GM12878 (cell line): ENCODE measurements around the gene SMIM44. TPM values are rescaled to one million over a fixed set of nuclear protein-coding genes. Genes with fewer than 3 reads are reported as not detected.
A peak's percentile ranks its signal among the peaks of the same experiment; 100 is the strongest.

Source experiments
- ATF7 ChIP-seq: fragments of 450-650 bp; IDR thresholded peaks from 2 replicates; pipeline ENCODE4 v1.6.1; 2016; ENCODE audit warnings: low read depth, mild to moderate bottlenecking
- CBX3 ChIP-seq: fragments of 200-600 bp; sonication (generic); IDR thresholded peaks from 2 replicates; pipeline ENCODE4 v1.6.1; 2016; ENCODE audit warnings: low read depth, borderline replicate concordance
- E2F4 ChIP-seq: IDR thresholded peaks from 2 replicates; pipeline ENCODE4 v1.6.1; 2012; ENCODE audit warnings: low read depth, low read length, improper control_type of control experiment
- EGR1 ChIP-seq, 2 experiments: IDR thresholded peaks; 1 replicate in 1 of 2; 2 replicates in 1 of 2; pipeline ENCODE4 v1.6.1; 2011 to 2012; ENCODE audit warnings: low read depth in 2 of 2, low read length in 2 of 2, borderline replicate concordance in 1 of 2, mild to moderate bottlenecking in 1 of 2, moderate library complexity in 1 of 2
- EP300 ChIP-seq, 2 experiments: fragments of 150-350 bp in 1 of 2; IDR thresholded peaks; 2 replicates each; pipeline ENCODE4 v1.6.1; 2011 to 2012; ENCODE audit warnings: low read depth in 2 of 2, low read length in 2 of 2, borderline replicate concordance in 1 of 2, improper control_type of control experiment in 1 of 2, inconsistent platforms in 1 of 2; ENCODE audit not compliant: control insufficient read depth in 1 of 2
- ETV6 ChIP-seq, 2 experiments: fragments of 450-650 bp in 1 of 2; IDR thresholded peaks in 1 of 2; conservative IDR thresholded peaks in 1 of 2; 2 replicates each; pipeline ENCODE4 v1.6.1; 2014; ENCODE audit warnings: antibody characterized with exemption in 1 of 2, borderline replicate concordance in 1 of 2, low read depth in 1 of 2, mild to moderate bottlenecking in 1 of 2, moderate library complexity in 1 of 2
- FOS ChIP-seq: IDR thresholded peaks from 3 replicates; pipeline ENCODE4 v1.6.1; 2011; ENCODE audit warnings: borderline replicate concordance; ENCODE audit not compliant: insufficient read length; ENCODE audit errors: extremely low read depth
- FOXK2 ChIP-seq: fragments of 450-650 bp; IDR thresholded peaks from 2 replicates; pipeline ENCODE4 v1.6.1; 2017; ENCODE audit warnings: mild to moderate bottlenecking, moderate library complexity
- HCFC1 ChIP-seq: fragments of 150-350 bp; IDR thresholded peaks from 2 replicates; pipeline ENCODE4 v1.6.1; 2014; ENCODE audit warnings: low read length
- HSF1 ChIP-seq: fragments of 150-350 bp; IDR thresholded peaks from 2 replicates; pipeline ENCODE4 v1.6.1; 2014; ENCODE audit warnings: mild to moderate bottlenecking, low read depth, low read length
- IKZF2 ChIP-seq, 2 experiments: fragments of 450-650 bp; IDR thresholded peaks; 2 replicates each; pipeline ENCODE4 v1.6.1; 2017; ENCODE audit warnings: mild to moderate bottlenecking in 2 of 2, moderate library complexity in 2 of 2
- KLF5 ChIP-seq: fragments of 450-650 bp; IDR thresholded peaks from 2 replicates; pipeline ENCODE4 v1.6.1; 2014; ENCODE audit warnings: mild to moderate bottlenecking; ENCODE audit not compliant: partially characterized antibody
- MAX ChIP-seq: IDR thresholded peaks from 2 replicates; pipeline ENCODE4 v1.6.1; 2012; ENCODE audit warnings: low read depth, low read length, improper control_type of control experiment
- MEF2A ChIP-seq: IDR thresholded peaks from 2 replicates; pipeline ENCODE4 v1.6.1; 2011; ENCODE audit warnings: low read depth, mild to moderate bottlenecking, low read length, moderate library complexity; ENCODE audit not compliant: insufficient read depth
- MTA2 ChIP-seq: fragments of 450-650 bp; IDR thresholded peaks from 2 replicates; pipeline ENCODE4 v1.6.1; 2016; ENCODE audit warnings: low read depth, mild to moderate bottlenecking, moderate library complexity
- NFYA ChIP-seq: IDR thresholded peaks from 2 replicates; pipeline ENCODE4 v1.6.1; 2011; ENCODE audit warnings: low read depth, mild to moderate bottlenecking, low read length, improper control_type of control experiment, borderline replicate concordance
- NR2F1 ChIP-seq: fragments of 450-650 bp; conservative IDR thresholded peaks from 2 replicates; pipeline ENCODE4 v1.6.1; 2017; ENCODE audit warnings: mild to moderate bottlenecking
- NRF1 ChIP-seq: conservative IDR thresholded peaks from 2 replicates; pipeline ENCODE4 v1.6.1; 2011; ENCODE audit warnings: mild to moderate bottlenecking, low read depth, low read length, improper control_type of control experiment
- POU2F2 ChIP-seq: IDR thresholded peaks from 3 replicates; pipeline ENCODE4 v1.6.1; 2011; ENCODE audit warnings: low read depth, mild to moderate bottlenecking, low read length, borderline replicate concordance
- RCOR1 ChIP-seq: conservative IDR thresholded peaks from 2 replicates; pipeline ENCODE4 v1.6.1; 2012; ENCODE audit warnings: low read depth, low read length, improper control_type of control experiment
- SMARCA5 ChIP-seq: fragments of 450-650 bp; IDR thresholded peaks from 2 replicates; pipeline ENCODE4 v1.6.1; 2017; ENCODE audit warnings: mild to moderate bottlenecking
- SREBF1 ChIP-seq: IDR thresholded peaks from 2 replicates; pipeline ENCODE4 v1.6.1; 2012; ENCODE audit warnings: mild to moderate bottlenecking, low read length
- SUPT20H ChIP-seq: IDR thresholded peaks from 2 replicates; pipeline ENCODE4 v1.6.1; 2011; ENCODE audit warnings: low read depth, mild to moderate bottlenecking, low read length, moderate library complexity, borderline replicate concordance; ENCODE audit not compliant: control insufficient read depth
- YY1 ChIP-seq: IDR thresholded peaks from 2 replicates; pipeline ENCODE4 v1.6.1; 2011; ENCODE audit warnings: low read depth, mild to moderate bottlenecking, low read length
- ZNF274 ChIP-seq: IDR thresholded peaks from one replicate; pipeline ENCODE4 v1.8.0; 2011; ENCODE audit not compliant: insufficient read length, insufficient read depth
- ZNF384 ChIP-seq: IDR thresholded peaks from 2 replicates; pipeline ENCODE4 v1.6.1; 2012; ENCODE audit warnings: low read depth, mild to moderate bottlenecking, low read length, improper control_type of control experiment, borderline replicate concordance
- polyA plus RNA-seq, 11 experiments: library from polyadenylated mRNA; depleted of rRNA in 4 of 11; unstranded in 6 of 11; stranded (reverse) in 5 of 11; fragments of >200 nt; fragmentation: Nextera tagmentation in 4 of 11; fragmentation: Illumina TruSeq in 1 of 11; extraction: Ambion mirVana in 4 of 11; extraction: Trizol in 1 of 11; gene quantifications; 1 replicate in 1 of 11; 2 replicates in 10 of 11; pipeline versions ENCODE4 v1.2.1 to v1.2.3, GENCODE V29; 2011 to 2016; ENCODE audit warnings: inconsistent platforms in 2 of 11, missing spikeins in 2 of 11, low read depth in 1 of 11
- total RNA-seq, 4 experiments: library from RNA; depleted of rRNA in 3 of 4; stranded (reverse); fragments of >200 nt in 3 of 4; fragmentation: Illumina TruSeq in 1 of 4; extraction: Trizol in 1 of 4; gene quantifications; 2 replicates each; pipeline versions ENCODE4 v1.2.1 to v1.2.3, GENCODE V29; 2013 to 2021
- TF ChIP-seq, protein P1 (sequence below): fragments of 450-650 bp; IDR thresholded peaks from 2 replicates; pipeline ENCODE4 v1.6.1; 2016; ENCODE audit warnings: mild to moderate bottlenecking

The SMIM44 gene
- total and polyA plus RNA-seq, 10 of the 15 experiments (the other 5 are each of a cell fraction or from before 2014, with no cell fraction given) = not detected

GRCh38 chr19:3500429-3501101 is 17.3 kb upstream of the SMIM44 start, which contains the start of gene DOHH (continued):
- TF ChIP-seq EGR1 (IDR thresholded peaks at IDR 0.05; ENCODE audit: borderline replicate concordance in 1 of 2, low read depth in 2 of 2, low read length in 2 of 2) (peak; percentile 20 to 70; a peak in 2 of 3 replicates), NFYA (no peak), HCFC1 (peak; percentile 69), MTA2 (peak; percentile 57; the same call in 1 of the 2 replicates), HSF1 (no peak; the same call in 1 of the 2 replicates), RCOR1 (0 out of 2 replicates have a peak, but pooled peaks have one; percentile 30), ZNF274 (no peak), SMARCA5 (peak; percentile 78; the same call in 1 of the 2 replicates), FOXK2 (peak; percentile 100), NR2F1 (peak; percentile 74), SREBF1 (peak; percentile 98), MEF2A (no peak), EP300 (IDR thresholded peaks at IDR 0.05; ENCODE audit: borderline replicate concordance in 1 of 2, control insufficient read depth in 1 of 2, low read depth in 2 of 2, low read length in 2 of 2) (peak in 1 of 2 experiments; percentile 27; a peak in 1 of 4 replicates), IKZF2 (IDR thresholded peaks at IDR 0.05) (peak; percentile 33 to 75; a peak in 3 of 4 replicates), YY1 (peak; percentile 99), CBX3 (no peak), NRF1 (peak; percentile 74), SUPT20H (no peak), FOS (no peak), MAX (peak; percentile 98), E2F4 (peak; percentile 46; the same call in 1 of the 2 replicates), POU2F2 (peak; percentile 33; the same call in 1 of the 3 replicates), KLF5 (peak; percentile 100), ATF7 (peak; percentile 100), ETV6 (conservative IDR thresholded peaks at IDR 0.05 in 1 of 2, IDR thresholded peaks at IDR 0.05 in 1 of 2; ENCODE audit: borderline replicate concordance in 1 of 2, low read depth in 1 of 2) (no peak), ZNF384 (no peak)
- TF ChIP-seq, protein P1, sequence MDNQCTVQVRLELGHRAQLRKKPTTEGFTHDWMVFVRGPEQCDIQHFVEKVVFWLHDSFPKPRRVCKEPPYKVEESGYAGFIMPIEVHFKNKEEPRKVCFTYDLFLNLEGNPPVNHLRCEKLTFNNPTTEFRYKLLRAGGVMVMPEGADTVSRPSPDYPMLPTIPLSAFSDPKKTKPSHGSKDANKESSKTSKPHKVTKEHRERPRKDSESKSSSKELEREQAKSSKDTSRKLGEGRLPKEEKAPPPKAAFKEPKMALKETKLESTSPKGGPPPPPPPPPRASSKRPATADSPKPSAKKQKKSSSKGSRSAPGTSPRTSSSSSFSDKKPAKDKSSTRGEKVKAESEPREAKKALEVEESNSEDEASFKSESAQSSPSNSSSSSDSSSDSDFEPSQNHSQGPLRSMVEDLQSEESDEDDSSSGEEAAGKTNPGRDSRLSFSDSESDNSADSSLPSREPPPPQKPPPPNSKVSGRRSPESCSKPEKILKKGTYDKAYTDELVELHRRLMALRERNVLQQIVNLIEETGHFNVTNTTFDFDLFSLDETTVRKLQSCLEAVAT = peak; percentile 97
